Ovary (tissue), 9 donors: ENCODE measurements around the gene MYH7B. TPM values are rescaled to one million over a fixed set of nuclear protein-coding genes. Genes with fewer than 3 reads are reported as not detected.

ENCODE experiments used
- DNase-seq, 5 donors: peaks; one replicate each; pipeline ENCODE4 v3.0.0-alpha.2; 2019 to 2020
- H3K27ac ChIP-seq, 2 donors: fragments of 200-600 bp; one replicate each; pipeline versions ENCODE4 v1.5.1 to v1.8.0; 2019 to 2022
- H3K27me3 ChIP-seq: fragments of 200-600 bp; one replicate; pipeline ENCODE4 v1.8.0; 2022
- H3K36me3 ChIP-seq: fragments of 200-600 bp; sonication (generic); one replicate; pipeline ENCODE4 v1.5.1; 2019
- H3K4me1 ChIP-seq: one replicate; pipeline ENCODE4 v1.8.1; 2013; ENCODE audit warnings: mild to moderate bottlenecking, moderate library complexity; ENCODE audit not compliant: insufficient read depth
- H3K4me3 ChIP-seq: fragments of 200-600 bp; sonication (generic); one replicate; pipeline ENCODE4 v1.5.1; 2017
- H3K9me3 ChIP-seq, 2 donors: fragments of 200-600 bp in 1 of 2; sonication (generic) in 1 of 2; one replicate each; pipeline versions ENCODE4 v1.5.1 to v1.8.1; 2013 to 2019; ENCODE audit warnings: mild to moderate bottlenecking in 1 of 2, moderate library complexity in 1 of 2
- EP300 ChIP-seq: sonication (generic); formaldehyde crosslinking; IDR thresholded peaks from one replicate; pipeline ENCODE4 v1.6.1; 2017; ENCODE audit warnings: antibody characterized with exemption
- POLR2A ChIP-seq: fragments of 450-650 bp; IDR thresholded peaks from one replicate; pipeline ENCODE4 v1.6.1; 2017; ENCODE audit warnings: antibody characterized with exemption, mild to moderate bottlenecking, moderate library complexity
- WGBS, 3 donors: extraction: QIAGEN DNeasy Blood & Tissue Kit in 1 of 3; methylation state at CpG; one replicate each; pipeline versions ENCODE4 v1.1.5 to v1.1.7; 2013 to 2017; 5-methylcytosine and 5-hydroxymethylcytosine counted together
- intact Hi-C, 4 donors: fragments of 100-400 bp; cut with DNase I; formaldehyde crosslinking; loops; one replicate each; pipeline versions ENCODE4 v1.11.0 to v1.15.1; 2022 to 2023
- polyA plus RNA-seq, 2 donors: library from polyadenylated mRNA; stranded (reverse); fragments of 200-250 nt in 1 of 2; fragments of 350-450 nt in 1 of 2; fragmentation: Illumina TruSeq in 1 of 2; extraction: RNeasy Lipid Tissue Mini Kit (QIAGEN cat#74804) in 1 of 2; gene quantifications; one replicate each; pipeline ENCODE4 v1.2.3, GENCODE V29; 2013 to 2014
- total RNA-seq, 7 donors: library from RNA; depleted of rRNA in 2 of 7; stranded (reverse); fragments of >200 nt in 2 of 7; fragmentation: NEBNext Ultra II Directional in 3 of 7; extraction: Animal tissue kit (Norgen Biotek cat#: 25700) in 3 of 7; gene quantifications; one replicate each; pipeline versions ENCODE4 v1.1.0 to v1.2.4, GENCODE V29; 2016 to 2023
- TF ChIP-seq, protein P1 (sequence below), 3 donors: fragments of 450-650 bp in 2 of 3; fragments of 200-600 bp in 1 of 3; IDR thresholded peaks; one replicate each; pipeline versions ENCODE4 v1.5.1 to v1.8.0; 2016 to 2022; ENCODE audit warnings: antibody characterized with exemption in 3 of 3, mild to moderate bottlenecking in 1 of 3
- donor health status: DM: no; HTN: no; CAD: no; lungs with moderate emphysema.
- donor health status: DM: no; HTN: no; CAD: no.
- donor health status: Bipolar disorder and iron deficiency.
- donor health status: DM: yes; HTN: yes; CAD: no.
- donor health status: DM: no; HTN: no; CAD: no.
- donor health status: DM: yes; HTN: yes; CAD: no.

The MYH7B gene
- total and polyA plus RNA-seq, 9 donors: 0.30 to 2.6 (median 1.1) TPM

DNA sequence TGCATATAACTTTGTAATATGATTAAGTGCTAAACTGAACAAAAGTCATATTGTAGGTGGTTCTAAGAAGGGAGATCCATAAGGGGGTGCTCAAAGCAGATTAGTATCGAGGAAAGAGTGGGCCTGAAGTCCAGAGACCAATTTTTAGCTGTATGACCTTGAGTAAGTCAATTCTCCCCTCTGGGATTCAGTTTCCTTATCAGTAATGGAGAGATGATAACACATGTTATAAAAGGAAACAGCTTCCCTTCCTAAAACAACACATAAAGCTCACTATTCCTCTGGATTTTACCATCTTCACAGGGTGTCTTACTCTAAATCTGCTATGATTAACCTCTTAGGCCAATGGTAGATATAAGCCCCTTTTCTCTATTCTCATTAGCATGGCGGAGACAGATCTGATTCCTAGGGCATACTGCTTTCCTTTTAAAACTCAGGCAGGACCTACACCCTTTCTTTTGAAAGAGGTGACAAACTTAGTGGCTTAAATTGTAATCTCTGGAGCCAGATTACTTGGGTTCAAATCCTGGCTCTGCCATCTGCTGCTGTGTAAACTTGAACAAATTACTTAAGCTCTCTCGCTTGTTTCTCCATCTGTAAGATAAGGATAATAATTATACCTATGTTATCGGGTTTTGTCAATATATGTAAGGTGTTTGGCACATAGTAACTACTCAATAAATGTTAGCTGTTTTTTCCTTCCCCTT, 39.8 kb upstream of the MYH7B start:
- Histone ChIP-seq H3K27me3 (no peaks in the 10 kb centered on the region), H3K4me1 (no peaks in the 10 kb centered on the region), H3K4me3 (no peak overlapping the region), H3K9me3 (no peaks in the 10 kb centered on the region), H3K27ac (no peak overlapping the region), H3K36me3 (no peaks in the 10 kb centered on the region)
- 74 to 79% (median 75%) methylated on average over 4 of the region's 4 CpGs for WGBS, 3 donors
- no peak for DNase-seq
- TF ChIP-seq, protein P1, sequence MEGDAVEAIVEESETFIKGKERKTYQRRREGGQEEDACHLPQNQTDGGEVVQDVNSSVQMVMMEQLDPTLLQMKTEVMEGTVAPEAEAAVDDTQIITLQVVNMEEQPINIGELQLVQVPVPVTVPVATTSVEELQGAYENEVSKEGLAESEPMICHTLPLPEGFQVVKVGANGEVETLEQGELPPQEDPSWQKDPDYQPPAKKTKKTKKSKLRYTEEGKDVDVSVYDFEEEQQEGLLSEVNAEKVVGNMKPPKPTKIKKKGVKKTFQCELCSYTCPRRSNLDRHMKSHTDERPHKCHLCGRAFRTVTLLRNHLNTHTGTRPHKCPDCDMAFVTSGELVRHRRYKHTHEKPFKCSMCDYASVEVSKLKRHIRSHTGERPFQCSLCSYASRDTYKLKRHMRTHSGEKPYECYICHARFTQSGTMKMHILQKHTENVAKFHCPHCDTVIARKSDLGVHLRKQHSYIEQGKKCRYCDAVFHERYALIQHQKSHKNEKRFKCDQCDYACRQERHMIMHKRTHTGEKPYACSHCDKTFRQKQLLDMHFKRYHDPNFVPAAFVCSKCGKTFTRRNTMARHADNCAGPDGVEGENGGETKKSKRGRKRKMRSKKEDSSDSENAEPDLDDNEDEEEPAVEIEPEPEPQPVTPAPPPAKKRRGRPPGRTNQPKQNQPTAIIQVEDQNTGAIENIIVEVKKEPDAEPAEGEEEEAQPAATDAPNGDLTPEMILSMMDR (IDR thresholded peaks at IDR 0.05): no peak
- TF ChIP-seq POLR2A (no peak), EP300 (no peak)
- intact Hi-C loops: no loop called here

DNA sequence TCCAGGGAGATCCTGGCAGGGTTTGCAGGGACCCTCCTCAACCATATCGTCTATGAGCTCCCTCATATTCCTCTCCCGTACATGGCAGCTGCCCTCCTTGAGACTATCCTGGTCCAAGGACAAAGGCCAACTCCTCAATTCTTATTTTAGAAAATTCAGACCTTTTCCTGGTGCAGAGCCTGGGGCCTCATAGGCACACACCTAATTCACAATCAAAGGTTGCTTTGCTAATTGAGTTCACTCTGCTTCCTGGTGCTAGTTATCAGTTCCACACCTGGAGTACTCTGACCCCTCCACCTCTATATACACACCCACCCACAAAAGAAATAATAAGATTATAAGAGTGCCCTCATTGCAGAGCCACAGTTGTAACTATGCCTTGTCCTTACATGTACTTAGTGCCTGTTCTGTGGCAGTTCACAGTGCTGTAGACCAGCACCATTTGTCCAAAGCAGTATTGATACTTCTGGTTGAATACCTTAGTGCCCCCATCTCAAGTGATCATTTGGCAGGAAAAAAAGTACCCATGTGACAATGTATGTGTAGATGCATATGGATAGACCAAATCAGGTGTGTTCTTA, 38.8 kb upstream of the MYH7B start:
- TF ChIP-seq, protein P1 (IDR thresholded peaks at IDR 0.05): no peak
- no peak for TF ChIP-seq EP300
- TF ChIP-seq POLR2A: no peak
- WGBS, 3 donors: 62 to 76% (median 70%) methylated on average over 2 of the region's 2 CpGs
- DNase-seq: no peak
- Histone ChIP-seq H3K4me1 (no peaks in the 10 kb centered on the region), H3K36me3 (no peaks in the 10 kb centered on the region), H3K4me3 (no peak overlapping the region), H3K27me3 (no peaks in the 10 kb centered on the region), H3K9me3 (no peaks in the 10 kb centered on the region), H3K27ac (no peak overlapping the region)
- intact Hi-C loops: no loop called here

DNA sequence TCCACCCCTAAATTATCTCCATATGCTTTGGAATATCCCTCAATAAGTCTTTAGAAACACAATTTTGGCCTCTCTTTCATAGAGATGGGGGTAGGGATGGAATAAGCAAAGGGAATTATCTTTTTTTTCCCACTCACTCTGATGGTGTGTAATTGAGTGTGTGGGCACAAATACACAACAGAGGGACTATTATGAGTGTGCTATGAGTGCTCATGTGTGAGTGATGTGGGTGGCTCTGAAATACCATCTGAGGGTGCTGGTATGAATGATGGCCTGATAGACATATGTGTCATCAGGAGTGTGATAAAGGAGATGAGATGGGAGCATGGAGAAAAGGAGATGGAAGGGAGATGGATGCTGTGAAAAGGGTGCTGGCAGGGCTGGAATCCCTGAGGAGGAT, 35.6 kb upstream of the MYH7B start:
- Histone ChIP-seq H3K4me3 (no peak overlapping the region), H3K27me3 (no peaks in the 10 kb centered on the region), H3K36me3 (no peaks in the 10 kb centered on the region), H3K9me3 (no peaks in the 10 kb centered on the region), H3K4me1 (peaks cover 2% of the 10 kb centered on the region), H3K27ac (no peak overlapping the region)
- intact Hi-C loops: no loop called here
- no peak for TF ChIP-seq EP300
- no peak for TF ChIP-seq POLR2A
- TF ChIP-seq, protein P1 (IDR thresholded peaks at IDR 0.05): no peak
- no peak for DNase-seq

DNA sequence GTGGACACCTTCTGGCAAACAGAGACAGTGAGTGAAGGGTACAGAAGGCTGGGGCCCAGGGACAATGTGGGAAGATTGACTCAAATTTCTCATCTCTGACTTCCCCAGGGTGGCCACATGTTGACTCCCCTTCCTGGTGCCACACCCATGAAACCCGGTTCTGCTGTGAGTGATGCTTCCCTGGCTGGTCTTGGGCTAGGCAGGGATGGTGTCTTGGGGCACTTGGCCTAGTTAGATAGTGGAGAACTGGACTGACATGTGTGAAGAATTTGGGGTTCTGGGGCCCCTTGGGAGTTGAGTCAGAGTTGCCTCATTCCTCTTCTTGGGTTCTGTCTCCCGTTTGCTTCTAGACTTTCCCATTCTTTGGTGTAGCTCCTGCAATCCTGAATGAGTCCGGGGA, 34.2 kb upstream of the MYH7B start:
- H3K27ac ChIP-seq: no peak overlapping the region
- 80 to 96% (median 82%) methylated on average over 3 of the region's 3 CpGs for WGBS, 3 donors
- no peak overlapping the region for H3K4me3 ChIP-seq

More for the DNA sequence above, 34.2 kb upstream of the MYH7B start:
- Histone ChIP-seq H3K27me3 (no peaks in the 10 kb centered on the region), H3K4me1 (peaks cover 2% of the 10 kb centered on the region), H3K36me3 (no peaks in the 10 kb centered on the region), H3K9me3 (no peaks in the 10 kb centered on the region)
- TF ChIP-seq, protein P1 (IDR thresholded peaks at IDR 0.05): no peak
- no peak for TF ChIP-seq POLR2A
- no peak for TF ChIP-seq EP300
- no peak for DNase-seq
- intact Hi-C loops: no loop called here
